Gastrocnemius medialis (tissue), 4 donors: ENCODE data around the gene KIF17.

Experiments used
- CTCF ChIP-seq, 5 experiments: fragments of 450-650 bp in 3 of 5; fragments of 200-600 bp in 2 of 5; sonication (generic) in 2 of 5; IDR thresholded peaks in 4 of 5; conservative IDR thresholded peaks in 1 of 5; 1 replicate in 4 of 5; 2 replicates in 1 of 5; pipeline ENCODE4 v1.5.1; 2016 to 2019; ENCODE audit warnings: antibody characterized with exemption in 5 of 5, mild to moderate bottlenecking in 3 of 5, moderate library complexity in 3 of 5
- POLR2A ChIP-seq, 2 donors: fragments of 450-650 bp; IDR thresholded peaks; one replicate each; pipeline ENCODE4 v1.6.1; 2017; ENCODE audit warnings: antibody characterized with exemption in 2 of 2, mild to moderate bottlenecking in 2 of 2, moderate library complexity in 2 of 2

GRCh38 chr1:20719871-20720620 lies 2.2 kb upstream of the KIF17 start:
- TF ChIP-seq CTCF (IDR thresholded peaks at IDR 0.05 in 4 of 5, conservative IDR thresholded peaks at IDR 0.05 in 1 of 5) (no peak), POLR2A (IDR thresholded peaks at IDR 0.05) (no peak)
